DND-41 (cell line): Measurements from ENCODE around the gene SC5D.

ENCODE experiments used
- ATAC-seq: fragments of 200-7000 bp; cut with Tn5 transposase; 3 replicates; pipeline ENCODE4 v1.9.1; 2021; ENCODE audit warnings: low read depth; ENCODE audit not compliant: insufficient read depth
- DNase-seq: peaks from one replicate; pipeline ENCODE4 v3.0.0-alpha.2; 2020
- H2AFZ ChIP-seq: 2 replicates; pipeline ENCODE4 v1.6.0; 2012; ENCODE audit warnings: low read depth, low read length
- H3K27ac ChIP-seq: 2 replicates; pipeline ENCODE4 v1.5.1; 2012; ENCODE audit warnings: low read length, inconsistent platforms
- H3K27me3 ChIP-seq: fragments of 200-600 bp; sonication (generic); 2 replicates; pipeline ENCODE4 v1.6.0; 2012; ENCODE audit warnings: low read length, mild to moderate bottlenecking, inconsistent platforms; ENCODE audit not compliant: insufficient read depth, poor library complexity
- H3K36me3 ChIP-seq: 2 replicates; pipeline ENCODE4 v1.5.1; 2012; ENCODE audit warnings: low read length, inconsistent platforms; ENCODE audit not compliant: insufficient read depth
- H3K4me1 ChIP-seq: 2 replicates; pipeline ENCODE4 v1.5.1; 2012; ENCODE audit warnings: mild to moderate bottlenecking, low read length; ENCODE audit not compliant: insufficient read depth
- H3K4me2 ChIP-seq: 2 replicates; pipeline ENCODE4 v1.6.0; 2012; ENCODE audit warnings: mild to moderate bottlenecking, moderate library complexity, low read length, inconsistent platforms; ENCODE audit not compliant: insufficient read depth
- H3K4me3 ChIP-seq, 2 experiments: fragments of 200-600 bp in 1 of 2; shearing (Covaris generic) in 1 of 2; 2 replicates each; pipeline ENCODE4 v1.5.1; 2012 to 2016; ENCODE audit warnings: inconsistent platforms in 2 of 2, low read length in 2 of 2, mild to moderate bottlenecking in 2 of 2, low read depth in 1 of 2, moderate library complexity in 1 of 2
- H3K79me2 ChIP-seq: 2 replicates; pipeline ENCODE4 v1.6.0; 2012; ENCODE audit warnings: low read length, inconsistent platforms; ENCODE audit not compliant: insufficient read depth
- H3K9ac ChIP-seq: 2 replicates; pipeline ENCODE4 v1.6.0; 2012; ENCODE audit warnings: low read depth, mild to moderate bottlenecking, inconsistent platforms, low read length, moderate library complexity
- H3K9me3 ChIP-seq: 2 replicates; pipeline ENCODE4 v1.5.1; 2012; ENCODE audit warnings: low read length, moderate library complexity, mild to moderate bottlenecking, inconsistent platforms; ENCODE audit not compliant: insufficient read depth, severe bottlenecking
- H4K20me1 ChIP-seq: 2 replicates; pipeline ENCODE4 v1.6.0; 2012; ENCODE audit warnings: low read length; ENCODE audit not compliant: insufficient read depth
- CTCF ChIP-seq: IDR thresholded peaks from 2 replicates; pipeline ENCODE4 v1.5.1; 2012; ENCODE audit warnings: borderline replicate concordance, low read length, moderate library complexity, mild to moderate bottlenecking; ENCODE audit not compliant: poor library complexity, severe bottlenecking; ENCODE audit errors: extremely low read depth
- EZH2 ChIP-seq: IDR thresholded peaks from 3 replicates; pipeline ENCODE4 v1.6.1; 2012; ENCODE audit warnings: borderline replicate concordance, low read depth, mild to moderate bottlenecking, moderate library complexity, low read length, inconsistent platforms; ENCODE audit not compliant: severe bottlenecking

The SC5D gene

GRCh38 chr11:121334973-121335710 is 42.6 kb downstream of the SC5D start:
- DNase-seq (no peak), ATAC-seq (no peak)
- Histone ChIP-seq H3K9me3 (no peaks in the 10 kb centered on the region), H3K4me3 (no peak overlapping the region), H3K36me3 (no peaks in the 10 kb centered on the region), H3K27ac (no peak overlapping the region), H3K4me2 (no peak overlapping the region), H3K79me2 (no peaks in the 10 kb centered on the region), H3K27me3 (no peaks in the 10 kb centered on the region), H4K20me1 (no peaks in the 10 kb centered on the region), H2AFZ (no peak overlapping the region), H3K9ac (no peak overlapping the region), H3K4me1 (no peaks in the 10 kb centered on the region)
- TF ChIP-seq EZH2 (no peak), CTCF (no peak)

GRCh38 chr11:121336279-121336937 is 43.8 kb downstream of the SC5D start:
- H3K9me3 ChIP-seq, result no peaks in the 10 kb centered on the region
- ATAC-seq, result peak; percentile 29; the same call in 1 of the 3 replicates
- no peak for DNase-seq
- H3K4me2 ChIP-seq, result no peak overlapping the region
- no peak for TF ChIP-seq CTCF
- TF ChIP-seq EZH2, result no peak
- H3K9ac ChIP-seq, result no peak overlapping the region
- H3K27me3 ChIP-seq, result no peaks in the 10 kb centered on the region
- H3K4me3 ChIP-seq, result no peak overlapping the region
- H3K27ac ChIP-seq, result no peak overlapping the region
- no peaks in the 10 kb centered on the region for H3K79me2 ChIP-seq
- H3K4me1 ChIP-seq, result no peaks in the 10 kb centered on the region
- H3K36me3 ChIP-seq, result no peaks in the 10 kb centered on the region
- H2AFZ ChIP-seq, result no peak overlapping the region
- H4K20me1 ChIP-seq, result no peaks in the 10 kb centered on the region

- no peaks in the 10 kb centered on the region for H3K4me1 ChIP-seq
- no peaks in the 10 kb centered on the region for H3K9me3 ChIP-seq
- no peak overlapping the region for H3K9ac ChIP-seq
- DNase-seq (no peak), ATAC-seq (no peak)
- H3K27me3 ChIP-seq, result no peaks in the 10 kb centered on the region
- TF ChIP-seq EZH2, result no peak
- H3K27ac ChIP-seq, result no peak overlapping the region
- no peaks in the 10 kb centered on the region for H4K20me1 ChIP-seq
- no peak overlapping the region for H2AFZ ChIP-seq
- no peak overlapping the region for H3K4me3 ChIP-seq
- H3K36me3 ChIP-seq, result no peaks in the 10 kb centered on the region
- no peaks in the 10 kb centered on the region for H3K79me2 ChIP-seq
- H3K4me2 ChIP-seq, result no peak overlapping the region
These were observed 44.5 kb downstream of the SC5D start for GRCh38 chr11:121337078-121337477.

- H2AFZ ChIP-seq, result no peak overlapping the region
- no peak for TF ChIP-seq EZH2
- no peak for TF ChIP-seq CTCF
- ATAC-seq, result no peak
These were observed 45.2 kb downstream of the SC5D start for GRCh38 chr11:121337740-121338272.

More at GRCh38 chr11:121337740-121338272, 45.2 kb downstream of the SC5D start:
- Histone ChIP-seq H3K9ac (no peak overlapping the region), H3K36me3 (no peaks in the 10 kb centered on the region), H3K4me1 (no peaks in the 10 kb centered on the region), H3K4me2 (no peak overlapping the region), H3K27me3 (no peaks in the 10 kb centered on the region), H3K9me3 (no peaks in the 10 kb centered on the region), H3K27ac (no peak overlapping the region), H3K79me2 (no peaks in the 10 kb centered on the region), H4K20me1 (no peaks in the 10 kb centered on the region), H3K4me3 (no peak overlapping the region)
- no peak for DNase-seq
